ENCODE results near the gene ERO1B. TPM values are rescaled to one million over a fixed set of nuclear protein-coding genes. Genes with fewer than 3 reads are reported as not detected.

ERO1B gene
- total and polyA plus RNA-seq, 2 of the 13 experiments (the other 11 are each of a cell fraction or from before 2014, with no cell fraction given): 1.6 to 2.1 TPM

- in situ Hi-C loops (cut with HindIII; ENCODE audit: extremely low pct_ligation_motif_present, low pct_unique_long_range_greater_than_20kb) (no loop called here), intact Hi-C loops (cut with micrococcal nuclease; ENCODE audit: unreplicated experiment) (no loop called here)
- CTCF ChIA-PET (ENCODE audit: low intra/inter-chr PET ratio, low total read pairs): no interaction called here
- Histone ChIP-seq H4K20me1 (ENCODE audit: insufficient read depth, low read length) (no peaks in the 10 kb centered on the region), H3K27me3 (ENCODE audit: control insufficient read depth in 1 of 2, insufficient read depth in 2 of 2, low read length in 2 of 2) (no peaks in the 10 kb centered on the region), H3K4me3 (replicated peaks in 1 of 3; ENCODE audit: insufficient read depth in 1 of 3, low read depth in 2 of 3, low read length in 3 of 3) (no peak overlapping the region), H3K9ac (ENCODE audit: insufficient read depth, low read depth, low read length) (no peak overlapping the region), H3K4me2 (ENCODE audit: low read depth, low read length) (no peak overlapping the region), H3K4me1 (ENCODE audit: insufficient read depth, low read length) (peaks cover 4% of the 10 kb centered on the region), H3K27ac (ENCODE audit: extremely low read length, insufficient read depth, low read length) (no peak overlapping the region), H3K9me3 (ENCODE audit: low read length) (peaks cover 10% of the 10 kb centered on the region; the same call in 1 of the 2 replicates), H3K79me2 (ENCODE audit: insufficient read depth, low read length) (no peaks in the 10 kb centered on the region), H2AFZ (ENCODE audit: low read length) (no peak overlapping the region), H3K36me3 (replicated peaks in 1 of 2; ENCODE audit: control insufficient read depth in 1 of 2, insufficient read depth in 2 of 2, low read length in 2 of 2) (no peaks in the 10 kb centered on the region)
- no TSS peak for BruUV-seq (replicated peaks)
- POLR2A ChIA-PET: no interaction called here
- ATAC-seq (no peak), FAIRE-seq (no peak), DNase-seq (ENCODE audit: low spot score) (no peak)
- 3% methylated on average over 1 of the region's 1 CpG for WGBS (ENCODE audit: low lambda C conversion rate)
- TF ChIP-seq BRD4 (CRISPR knock-in tag; IDR thresholded peaks at IDR 0.05): no peak
- no peak for TF ChIP-seq KAT7 (CRISPR knock-in tag; IDR thresholded peaks at IDR 0.05; ENCODE audit: borderline replicate concordance)
- TF ChIP-seq HNRNPUL1 (IDR thresholded peaks at IDR 0.05; ENCODE audit: low read depth, low read length): no peak
- TF ChIP-seq PHB2 (IDR thresholded peaks at IDR 0.05; ENCODE audit: partially characterized antibody): no peak
- TF ChIP-seq IRF2 (CRISPR knock-in tag; IDR thresholded peaks at IDR 0.05): no peak
- no peak for TF ChIP-seq SMAD9 (CRISPR knock-in tag; IDR thresholded peaks at IDR 0.05)
- no peak for TF ChIP-seq GTF2F1 (IDR thresholded peaks at IDR 0.05; ENCODE audit: low read length)
- no peak for TF ChIP-seq SCMH1 (CRISPR knock-in tag; IDR thresholded peaks at IDR 0.05; ENCODE audit: borderline replicate concordance)
- TF ChIP-seq MLXIP (CRISPR knock-in tag; IDR thresholded peaks at IDR 0.05; ENCODE audit: borderline replicate concordance): no peak
- TF ChIP-seq ZNF251 (CRISPR knock-in tag; IDR thresholded peaks at IDR 0.05): no peak
- TF ChIP-seq ELF4 (CRISPR knock-in tag; IDR thresholded peaks at IDR 0.05; ENCODE audit: borderline replicate concordance): no peak
- no peak for TF ChIP-seq NCOA2 (CRISPR knock-in tag; IDR thresholded peaks at IDR 0.05)
- TF ChIP-seq SRSF9 (IDR thresholded peaks at IDR 0.05; ENCODE audit: borderline replicate concordance, insufficient read depth, low read depth, low read length, poor library complexity, severe bottlenecking): no peak
- no peak for TF ChIP-seq ZNF367 (CRISPR knock-in tag; IDR thresholded peaks at IDR 0.05; ENCODE audit: borderline replicate concordance)
- TF ChIP-seq RBFOX2 (IDR thresholded peaks at IDR 0.05; ENCODE audit: low read depth, low read length): no peak
- TF ChIP-seq AHR (CRISPR knock-in tag; IDR thresholded peaks at IDR 0.05): no peak
- TF ChIP-seq IRX3 (CRISPR knock-in tag; IDR thresholded peaks at IDR 0.05; ENCODE audit: borderline replicate concordance, low read depth): no peak
Measured at GRCh38 chr1:236326432-236326831, 44.7 kb upstream of the ERO1B start.
